ENCODE measurements around the gene RIPOR2.

DNA sequence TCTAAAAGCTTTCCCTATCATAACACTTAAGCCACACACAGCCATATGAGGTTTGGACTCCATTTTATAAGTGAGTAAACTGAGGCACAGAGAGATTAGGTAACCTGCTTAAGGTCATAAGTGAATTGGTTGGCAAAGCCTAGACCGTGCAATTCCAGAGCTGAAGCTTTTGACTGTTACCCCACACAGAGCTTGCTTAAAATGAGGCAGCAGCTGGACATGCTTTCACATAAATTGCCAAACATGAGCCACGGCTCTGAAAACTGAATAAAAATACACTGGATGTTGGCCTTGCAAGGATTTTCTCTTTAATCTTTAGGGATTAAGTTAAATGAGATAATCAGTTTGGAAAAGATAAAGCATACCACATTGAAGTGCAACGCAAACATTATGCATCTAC, 2.5 kb downstream of the RIPOR2 start:
- no peak for TF ChIP-seq POLR2A (IDR thresholded peaks at IDR 0.05)
- no peak for TF ChIP-seq CTCF (IDR thresholded peaks at IDR 0.05)
- TF ChIP-seq EP300 (IDR thresholded peaks at IDR 0.05): no peak

All from stomach (tissue), 4 donors.